Astrocyte (in vitro differentiated cells and primary cell): Measurements from ENCODE around the gene WIPF3. TPM values are rescaled to one million over a fixed set of nuclear protein-coding genes. Genes with fewer than 3 reads are reported as not detected.

Experiments used
- DNase-seq: peaks from one replicate; pipeline ENCODE4 v3.0.0-alpha.2; 2010; ENCODE audit warnings: low read depth
- FAIRE-seq: peaks from 2 replicates; lab custom pipeline; 2011; peaks lifted over from hg19 to GRCh38; lab: Jason Lieb, UNC
- H2AFZ ChIP-seq: 2 replicates; pipeline ENCODE4 v1.6.0; 2012; ENCODE audit warnings: low read depth, low read length, inconsistent platforms
- H3K27ac ChIP-seq: 2 replicates; pipeline ENCODE4 v1.5.1; 2011; ENCODE audit warnings: low read depth, low read length, inconsistent platforms
- H3K27me3 ChIP-seq: 2 replicates; pipeline ENCODE4 v1.6.0; 2011; ENCODE audit warnings: low read length, inconsistent platforms; ENCODE audit not compliant: insufficient read depth
- H3K36me3 ChIP-seq: 2 replicates; pipeline ENCODE4 v1.5.1; 2011; ENCODE audit warnings: low read length, inconsistent platforms; ENCODE audit not compliant: insufficient read depth
- H3K4me1 ChIP-seq: 2 replicates; pipeline ENCODE4 v1.5.1; 2011; ENCODE audit warnings: low read length, inconsistent platforms; ENCODE audit not compliant: insufficient read depth
- H3K4me2 ChIP-seq: 2 replicates; pipeline ENCODE4 v1.6.0; 2012; ENCODE audit warnings: low read length, inconsistent platforms
- H3K4me3 ChIP-seq: 2 replicates; pipeline ENCODE4 v1.5.1; 2011; ENCODE audit warnings: low read depth, mild to moderate bottlenecking, low read length, inconsistent platforms; ENCODE audit not compliant: insufficient read depth
- H3K79me2 ChIP-seq: 2 replicates; pipeline ENCODE4 v1.6.0; 2012; ENCODE audit warnings: mild to moderate bottlenecking, low read length, inconsistent platforms; ENCODE audit not compliant: insufficient read depth
- H3K9ac ChIP-seq: 2 replicates; pipeline ENCODE4 v1.6.0; 2012; ENCODE audit warnings: mild to moderate bottlenecking, low read length, inconsistent platforms
- H3K9me3 ChIP-seq: 2 replicates; pipeline ENCODE4 v1.5.1; 2012; ENCODE audit warnings: low read depth, mild to moderate bottlenecking, low read length, inconsistent platforms; ENCODE audit not compliant: insufficient read depth
- H4K20me1 ChIP-seq: 2 replicates; pipeline ENCODE4 v1.6.0; 2012; ENCODE audit warnings: low read length, inconsistent platforms; ENCODE audit not compliant: insufficient read depth
- H3K27ac Mint-ChIP-seq: one replicate; pipeline ENCODE4 v1.8.0; 2021; ENCODE audit warnings: mild to moderate bottlenecking, mixed read lengths; ENCODE audit not compliant: unreplicated experiment
- H3K27me3 Mint-ChIP-seq: one replicate; pipeline ENCODE4 v1.8.0; 2021; ENCODE audit warnings: low read depth, mixed read lengths; ENCODE audit not compliant: unreplicated experiment
- H3K36me3 Mint-ChIP-seq: one replicate; pipeline ENCODE4 v1.8.0; 2021; ENCODE audit warnings: low read depth, mixed read lengths; ENCODE audit not compliant: unreplicated experiment
- H3K4me1 Mint-ChIP-seq: one replicate; pipeline ENCODE4 v1.8.0; 2021; ENCODE audit warnings: low read depth, mixed read lengths; ENCODE audit not compliant: unreplicated experiment
- H3K4me3 Mint-ChIP-seq: one replicate; pipeline ENCODE4 v1.8.0; 2021; ENCODE audit warnings: mild to moderate bottlenecking, moderate library complexity, mixed read lengths; ENCODE audit not compliant: unreplicated experiment
- H3K9me3 Mint-ChIP-seq: one replicate; pipeline ENCODE4 v1.8.0; 2021; ENCODE audit warnings: mild to moderate bottlenecking, mixed read lengths; ENCODE audit not compliant: unreplicated experiment
- EZH2 ChIP-seq: IDR thresholded peaks from 2 replicates; pipeline ENCODE4 v1.6.1; 2012; ENCODE audit warnings: mild to moderate bottlenecking, low read length, inconsistent platforms; ENCODE audit not compliant: insufficient read depth
- total RNA-seq: library from RNA; stranded (reverse); gene quantifications from 2 replicates; pipeline ENCODE4 v1.2.1, GENCODE V29; 2021
- TF ChIP-seq, protein P1 (sequence below): IDR thresholded peaks from 2 replicates; pipeline ENCODE4 v1.5.1; 2011; ENCODE audit warnings: low read depth, mild to moderate bottlenecking, inconsistent platforms, low read length, moderate library complexity; ENCODE audit not compliant: insufficient read depth

The WIPF3 gene
- total RNA-seq, 1 donor from 2014 or later, result 1.0 TPM

DNA sequence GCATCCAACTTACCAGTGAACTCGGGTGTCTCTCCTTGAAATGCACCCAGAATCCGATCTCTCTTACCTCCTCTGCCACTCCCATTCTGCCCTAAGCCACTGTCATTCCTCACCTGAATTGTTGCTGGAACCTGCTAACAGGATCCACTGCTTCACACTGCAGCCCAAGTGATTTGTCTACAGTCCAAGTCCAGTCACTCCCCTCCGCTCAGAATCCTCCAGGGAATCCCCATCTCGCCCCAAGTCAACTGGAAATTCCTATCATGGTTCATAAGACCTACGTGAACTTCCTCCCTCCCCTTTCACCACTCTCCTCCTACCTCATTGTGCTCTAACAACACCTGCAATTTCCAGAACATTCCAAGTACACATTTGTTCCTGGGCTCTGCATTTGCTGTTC is 92.0 kb downstream of the WIPF3 start:
- Mint-ChIP-seq H3K36me3 (peaks cover 5% of the 10 kb centered on the region), H3K27me3 (no peaks in the 10 kb centered on the region), H3K4me3 (no peak overlapping the region), H3K4me1 (no peaks in the 10 kb centered on the region), H3K27ac (no peak overlapping the region), H3K9me3 (peaks cover 5% of the 10 kb centered on the region)
- Histone ChIP-seq H3K9me3 (no peaks in the 10 kb centered on the region), H4K20me1 (no peaks in the 10 kb centered on the region), H3K4me1 (no peaks in the 10 kb centered on the region), H3K27me3 (peaks cover 4% of the 10 kb centered on the region), H3K9ac (no peak overlapping the region), H3K27ac (no peak overlapping the region), H2AFZ (no peak overlapping the region), H3K36me3 (no peaks in the 10 kb centered on the region), H3K4me3 (no peak overlapping the region), H3K4me2 (no peak overlapping the region), H3K79me2 (no peaks in the 10 kb centered on the region)
- FAIRE-seq (no peak), DNase-seq (no peak)
- TF ChIP-seq EZH2, result no peak
- TF ChIP-seq, protein P1, sequence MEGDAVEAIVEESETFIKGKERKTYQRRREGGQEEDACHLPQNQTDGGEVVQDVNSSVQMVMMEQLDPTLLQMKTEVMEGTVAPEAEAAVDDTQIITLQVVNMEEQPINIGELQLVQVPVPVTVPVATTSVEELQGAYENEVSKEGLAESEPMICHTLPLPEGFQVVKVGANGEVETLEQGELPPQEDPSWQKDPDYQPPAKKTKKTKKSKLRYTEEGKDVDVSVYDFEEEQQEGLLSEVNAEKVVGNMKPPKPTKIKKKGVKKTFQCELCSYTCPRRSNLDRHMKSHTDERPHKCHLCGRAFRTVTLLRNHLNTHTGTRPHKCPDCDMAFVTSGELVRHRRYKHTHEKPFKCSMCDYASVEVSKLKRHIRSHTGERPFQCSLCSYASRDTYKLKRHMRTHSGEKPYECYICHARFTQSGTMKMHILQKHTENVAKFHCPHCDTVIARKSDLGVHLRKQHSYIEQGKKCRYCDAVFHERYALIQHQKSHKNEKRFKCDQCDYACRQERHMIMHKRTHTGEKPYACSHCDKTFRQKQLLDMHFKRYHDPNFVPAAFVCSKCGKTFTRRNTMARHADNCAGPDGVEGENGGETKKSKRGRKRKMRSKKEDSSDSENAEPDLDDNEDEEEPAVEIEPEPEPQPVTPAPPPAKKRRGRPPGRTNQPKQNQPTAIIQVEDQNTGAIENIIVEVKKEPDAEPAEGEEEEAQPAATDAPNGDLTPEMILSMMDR, result no peak

DNA sequence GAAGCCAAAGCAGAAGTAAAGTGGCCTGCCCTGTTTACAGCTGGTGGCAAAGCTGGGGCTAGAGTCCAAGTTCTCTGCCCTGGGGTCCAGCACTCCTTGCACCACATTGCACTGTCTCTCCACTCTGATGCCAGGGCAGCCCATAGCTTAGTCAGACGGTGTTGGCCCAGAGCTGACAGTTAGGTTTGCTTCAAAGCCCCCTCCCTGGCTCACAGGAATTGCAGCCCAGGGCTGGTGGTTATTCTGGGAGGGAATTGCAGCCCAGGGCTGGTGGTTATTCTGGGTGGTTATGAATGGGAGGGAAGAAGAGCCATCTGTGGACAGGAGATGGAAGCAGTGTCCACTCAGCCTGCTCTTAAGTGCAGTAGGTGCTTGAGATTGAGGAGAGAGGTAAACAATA is 94.4 kb downstream of the WIPF3 start:
- no peaks in the 10 kb centered on the region for H3K27me3 ChIP-seq
- H3K4me1 ChIP-seq, result no peaks in the 10 kb centered on the region
- no peak overlapping the region for H2AFZ ChIP-seq
- H3K4me1 Mint-ChIP-seq, result no peaks in the 10 kb centered on the region
- no peaks in the 10 kb centered on the region for H3K36me3 ChIP-seq
- no peak for FAIRE-seq
- H3K9ac ChIP-seq, result no peak overlapping the region
- H3K27ac ChIP-seq, result no peak overlapping the region
- no peaks in the 10 kb centered on the region for H4K20me1 ChIP-seq
- H3K4me3 Mint-ChIP-seq, result no peak overlapping the region
- H3K4me3 ChIP-seq, result no peak overlapping the region
- H3K36me3 Mint-ChIP-seq, result peaks cover 11% of the 10 kb centered on the region
- no peaks in the 10 kb centered on the region for H3K9me3 ChIP-seq
- H3K4me2 ChIP-seq, result no peak overlapping the region
- TF ChIP-seq, protein P1, result no peak
- TF ChIP-seq EZH2, result no peak
- peaks cover 11% of the 10 kb centered on the region for H3K9me3 Mint-ChIP-seq
- H3K27me3 Mint-ChIP-seq, result no peaks in the 10 kb centered on the region
- DNase-seq, result no peak
- H3K27ac Mint-ChIP-seq, result no peak overlapping the region
- H3K79me2 ChIP-seq, result no peaks in the 10 kb centered on the region

DNA sequence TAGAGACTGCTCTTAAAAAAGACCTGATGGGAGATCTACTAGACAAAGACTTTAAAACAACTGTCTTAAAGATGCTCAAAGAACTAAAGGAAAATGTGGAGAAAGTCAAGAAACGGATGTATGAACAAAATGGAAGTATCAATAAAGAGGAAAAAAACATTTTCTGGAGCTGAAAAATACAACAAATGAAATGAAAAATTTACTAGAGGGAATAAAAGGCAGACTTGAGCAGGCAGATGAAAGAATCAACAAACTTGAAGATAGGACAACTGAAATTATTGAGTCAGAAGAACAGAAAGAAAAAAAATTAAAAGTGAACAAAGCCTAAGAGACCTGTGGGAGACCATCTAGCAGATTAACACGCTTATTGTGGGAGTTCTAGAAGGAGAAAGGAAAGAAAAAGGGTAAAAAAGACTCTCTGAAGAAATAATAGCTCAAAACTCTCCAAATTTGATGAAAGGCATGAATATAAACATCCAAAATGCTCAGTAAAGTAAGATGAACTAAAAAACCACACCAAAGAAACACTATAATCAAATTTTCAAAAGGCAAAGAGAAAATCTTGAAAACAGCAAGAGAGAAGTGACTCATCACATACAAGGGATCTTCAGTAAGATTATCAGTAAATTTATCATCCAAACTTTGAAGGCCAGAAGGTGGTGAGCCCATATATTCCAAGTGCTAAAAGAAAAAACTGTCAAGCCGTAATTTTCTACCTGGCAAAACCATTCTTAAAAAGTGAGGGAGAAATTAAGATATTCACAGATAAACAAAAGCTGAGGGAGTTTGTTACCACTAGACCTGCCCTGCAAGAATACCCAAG is 100.1 kb downstream of the WIPF3 start:
- Mint-ChIP-seq H3K4me1 (no peaks in the 10 kb centered on the region), H3K27ac (no peak overlapping the region), H3K36me3 (peaks cover 14% of the 10 kb centered on the region), H3K9me3 (peaks cover 24% of the 10 kb centered on the region), H3K27me3 (no peaks in the 10 kb centered on the region), H3K4me3 (no peak overlapping the region)
- H3K4me1 ChIP-seq, result no peaks in the 10 kb centered on the region
- H3K36me3 ChIP-seq, result no peaks in the 10 kb centered on the region
- H3K9ac ChIP-seq, result no peak overlapping the region
- DNase-seq, result no peak
- no peak for FAIRE-seq
- H3K4me3 ChIP-seq, result no peak overlapping the region
- no peak for TF ChIP-seq EZH2
- TF ChIP-seq, protein P1, result no peak
- H4K20me1 ChIP-seq, result no peaks in the 10 kb centered on the region
- H3K9me3 ChIP-seq, result peaks cover 3% of the 10 kb centered on the region
- no peak overlapping the region for H3K4me2 ChIP-seq
- no peaks in the 10 kb centered on the region for H3K27me3 ChIP-seq
- no peaks in the 10 kb centered on the region for H3K79me2 ChIP-seq
- no peak overlapping the region for H3K27ac ChIP-seq
- no peak overlapping the region for H2AFZ ChIP-seq
